GM19193 (cell line): ENCODE measurements around the gene TICAM1.
A peak's percentile ranks its signal among the peaks of the same experiment; 100 is the strongest.

Experiments used
- POLR2A ChIP-seq: IDR thresholded peaks from 4 replicates; pipeline ENCODE4 v1.6.1; 2011; ENCODE audit not compliant: insufficient read depth, insufficient read length; ENCODE audit errors: extremely low read depth

The TICAM1 gene

DNA sequence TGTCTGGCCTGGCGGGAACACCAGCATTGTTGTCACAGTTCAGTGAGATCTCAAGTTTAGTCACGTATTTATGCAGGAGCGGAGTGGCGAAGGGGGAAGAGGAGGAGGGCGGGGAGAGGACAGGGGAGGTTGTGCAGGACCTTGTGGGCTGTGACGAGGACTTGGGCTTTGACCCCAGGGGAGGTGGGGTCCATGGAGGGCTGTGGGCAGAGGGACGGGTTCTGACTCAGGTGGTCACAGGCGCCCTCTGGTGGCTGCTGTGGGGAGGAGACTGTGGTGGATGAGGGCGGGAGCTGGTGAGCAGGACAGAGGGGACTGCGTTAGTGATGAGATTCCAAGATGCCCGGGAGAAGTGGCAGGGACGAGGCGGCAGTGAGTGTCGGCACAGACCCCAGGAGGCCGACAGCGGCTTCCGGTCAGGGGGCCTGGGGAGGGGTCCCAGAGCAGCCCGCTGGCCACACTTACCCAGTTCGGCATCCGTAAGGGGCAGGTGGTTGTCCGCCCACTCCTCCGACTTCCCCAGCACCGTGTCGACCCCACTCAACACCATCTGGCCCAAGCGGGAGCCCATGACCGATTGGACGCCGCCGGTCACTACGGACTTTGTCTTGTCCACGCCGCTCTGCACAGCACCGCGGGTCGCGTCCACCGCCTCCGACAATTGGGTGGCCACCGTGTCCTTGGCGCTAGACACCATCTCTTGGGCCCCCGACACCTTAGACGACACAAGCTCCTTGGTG lies 20.2 kb upstream of the TICAM1 start:
- no peak for TF ChIP-seq POLR2A

DNA sequence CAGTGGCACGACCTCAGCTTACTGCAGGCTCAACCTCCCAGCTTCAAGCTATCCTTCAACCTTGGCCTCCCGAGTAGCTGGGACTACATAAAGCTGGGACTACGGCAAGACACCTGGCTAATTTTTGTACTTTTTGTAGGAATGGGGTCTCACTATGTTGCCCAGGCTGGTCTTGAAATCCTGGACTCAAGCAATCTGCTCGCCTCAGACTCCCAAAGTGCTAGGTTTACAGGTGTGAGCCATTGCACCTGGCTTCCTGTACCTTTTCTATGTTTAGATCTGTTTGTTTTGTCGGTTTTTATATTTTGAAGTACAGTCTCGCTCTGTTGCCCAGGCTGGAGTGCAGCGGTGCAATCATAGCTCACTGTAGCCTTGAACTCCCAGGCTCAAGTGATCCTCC lies 17.5 kb upstream of the TICAM1 start:
- no peak for TF ChIP-seq POLR2A

DNA sequence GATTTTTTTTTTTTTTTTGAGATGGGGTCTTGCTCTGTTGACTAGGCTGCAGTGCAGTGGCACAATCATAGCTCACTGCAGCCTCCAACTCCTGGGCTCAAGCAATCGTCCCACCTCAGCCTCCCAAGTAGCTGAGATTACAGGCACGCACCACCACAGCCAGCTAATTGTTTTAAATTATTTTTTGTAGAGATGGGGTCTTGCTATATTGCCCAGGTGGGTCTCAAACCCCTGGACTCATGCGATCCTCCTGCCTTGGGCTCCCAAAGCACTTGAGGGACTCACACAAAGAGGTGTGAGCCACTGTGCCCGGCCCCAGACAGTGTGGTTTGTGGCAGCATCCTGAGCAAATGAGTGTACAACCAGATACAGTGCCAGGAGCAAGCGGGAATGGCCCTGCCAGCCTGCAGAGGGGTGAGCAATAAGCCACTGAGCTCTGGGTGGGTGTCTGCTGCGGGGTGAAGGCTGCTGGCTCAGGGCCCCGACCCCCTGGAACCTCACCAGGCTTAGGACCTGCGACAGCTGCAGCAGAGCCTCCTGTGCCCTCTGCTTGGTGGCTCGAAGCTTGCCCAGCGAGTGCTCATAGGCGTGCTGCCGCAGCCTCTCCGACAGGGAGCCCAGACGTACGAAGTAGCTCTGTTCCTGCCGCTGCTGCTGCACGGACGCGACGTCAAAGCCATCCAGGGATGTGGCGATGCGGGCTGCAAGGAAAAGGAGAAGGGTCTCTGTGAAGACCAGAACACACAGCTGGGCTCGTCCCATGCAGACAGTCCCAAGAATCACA lies 15.9 kb upstream of the TICAM1 start:
- no peak for TF ChIP-seq POLR2A

DNA sequence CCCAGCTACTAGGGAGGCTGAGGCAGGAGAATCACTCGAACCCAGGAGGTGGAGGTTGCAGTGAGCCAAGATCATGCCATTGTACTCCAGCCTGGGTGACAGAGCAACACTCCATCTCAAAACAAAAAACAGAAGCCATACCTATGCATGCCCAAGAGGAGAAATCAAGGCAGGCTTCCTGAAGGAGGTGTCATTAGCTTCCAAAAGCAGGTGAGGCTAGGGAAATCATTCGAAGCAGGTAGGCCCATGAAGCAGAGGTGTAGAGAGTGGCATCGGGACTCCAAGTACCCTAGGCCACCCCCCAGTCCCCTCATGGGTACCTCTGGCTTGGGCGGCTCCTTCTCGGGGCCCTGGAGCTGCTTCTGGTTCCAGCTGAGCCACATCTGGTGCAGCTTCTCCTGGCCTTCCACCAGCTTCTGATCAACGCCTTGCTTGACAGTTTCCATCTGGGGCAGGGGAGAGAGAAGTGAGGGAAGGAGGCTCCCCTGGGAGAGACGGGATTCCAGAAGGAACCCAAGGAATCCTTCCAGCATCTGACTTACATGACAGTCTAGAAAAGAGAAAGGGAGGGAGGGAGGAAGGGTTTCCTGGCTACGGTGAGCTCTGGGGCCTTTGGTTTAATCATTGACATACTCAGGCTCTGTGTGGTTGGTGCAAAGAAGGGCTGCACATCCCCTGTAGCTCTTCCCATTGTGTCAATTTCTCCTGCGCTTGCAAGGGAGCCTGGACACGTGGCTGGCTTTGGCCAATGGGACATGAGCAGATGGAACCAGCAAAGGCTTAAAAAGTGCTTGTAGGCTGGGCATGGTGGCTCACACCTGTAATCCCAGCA lies 13.1 kb upstream of the TICAM1 start:
- no peak for TF ChIP-seq POLR2A

DNA sequence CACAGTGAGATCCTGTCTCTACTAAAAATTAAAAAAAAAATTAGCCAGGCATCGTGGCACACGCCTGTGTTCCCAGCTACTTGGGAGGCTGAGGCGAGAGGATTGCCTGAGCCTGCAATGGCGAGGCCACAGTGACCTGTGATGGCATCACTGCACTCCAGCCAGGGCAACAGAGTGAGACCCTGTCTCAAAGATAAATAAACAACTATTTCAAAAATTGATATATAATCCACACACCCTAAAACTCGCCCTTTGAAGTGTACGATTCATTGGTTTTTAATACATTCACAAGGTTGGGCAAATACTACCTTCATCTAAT lies 12.1 kb upstream of the TICAM1 start:
- no peak for TF ChIP-seq POLR2A

DNA sequence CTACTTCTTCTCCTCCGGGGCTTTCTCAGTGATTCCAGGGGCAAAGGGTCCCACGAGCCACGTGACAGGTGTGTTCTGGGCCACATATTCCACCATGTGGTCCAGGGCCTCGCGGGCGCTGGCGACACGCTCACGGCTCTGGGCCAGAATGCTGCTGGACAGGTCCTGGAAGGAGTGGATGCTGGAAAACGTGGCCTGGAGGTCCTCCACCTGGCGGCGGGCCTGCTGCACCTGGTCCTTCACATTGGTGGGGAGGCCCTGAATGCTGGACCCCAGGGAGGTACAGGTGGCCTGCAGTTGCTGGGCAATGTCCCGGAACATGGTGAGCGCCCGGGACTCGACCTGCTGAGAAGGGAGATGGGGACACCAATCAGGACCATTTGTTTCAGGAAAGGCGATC lies 7.7 kb upstream of the TICAM1 start:
- TF ChIP-seq POLR2A, result no peak

DNA sequence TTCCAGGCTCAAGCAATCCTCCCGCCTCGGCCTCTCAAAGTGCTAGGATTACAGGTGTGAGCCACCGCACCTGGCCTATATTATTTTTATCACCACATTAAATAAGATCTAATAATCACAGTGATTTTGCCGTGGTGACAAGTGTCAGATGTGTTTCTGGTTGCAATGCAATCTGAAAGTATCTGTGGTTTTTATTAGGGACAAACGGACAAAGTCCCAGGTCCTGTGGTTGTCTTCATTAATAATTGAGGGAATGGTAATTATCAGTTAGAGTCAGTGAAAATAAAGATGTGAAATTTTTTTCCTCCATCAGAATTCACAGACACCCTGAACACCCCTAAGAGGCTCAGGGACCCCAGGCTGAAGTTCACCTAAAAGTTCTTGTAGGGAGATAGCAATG lies 1.3 kb upstream of the TICAM1 start:
- no peak for TF ChIP-seq POLR2A

DNA sequence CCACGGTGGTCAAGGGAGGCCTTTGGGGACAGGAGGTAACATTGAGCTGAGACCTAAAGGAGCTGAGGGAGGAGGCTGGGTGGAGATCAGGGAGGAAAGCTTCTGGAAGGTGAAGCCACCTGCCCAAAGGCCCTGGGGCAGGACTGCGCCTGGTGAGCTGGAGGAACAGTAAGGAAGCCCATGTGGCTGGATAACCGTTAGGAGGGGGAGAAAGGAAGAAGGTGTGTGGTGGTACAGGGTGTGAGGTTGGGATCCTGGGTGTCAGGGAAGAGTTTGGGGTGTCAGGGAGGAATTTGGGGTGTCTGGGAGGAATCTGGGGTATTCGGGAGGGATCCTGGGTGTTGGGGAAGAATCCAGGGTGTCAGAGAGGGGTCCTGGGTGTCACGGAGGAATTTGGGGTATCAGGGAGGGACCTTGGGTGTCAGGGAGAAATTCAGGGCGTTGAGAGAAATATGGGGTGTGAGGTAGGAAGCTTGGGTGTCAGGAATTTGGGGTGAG lies 695 bp downstream of the TICAM1 start:
- no peak for TF ChIP-seq POLR2A

DNA sequence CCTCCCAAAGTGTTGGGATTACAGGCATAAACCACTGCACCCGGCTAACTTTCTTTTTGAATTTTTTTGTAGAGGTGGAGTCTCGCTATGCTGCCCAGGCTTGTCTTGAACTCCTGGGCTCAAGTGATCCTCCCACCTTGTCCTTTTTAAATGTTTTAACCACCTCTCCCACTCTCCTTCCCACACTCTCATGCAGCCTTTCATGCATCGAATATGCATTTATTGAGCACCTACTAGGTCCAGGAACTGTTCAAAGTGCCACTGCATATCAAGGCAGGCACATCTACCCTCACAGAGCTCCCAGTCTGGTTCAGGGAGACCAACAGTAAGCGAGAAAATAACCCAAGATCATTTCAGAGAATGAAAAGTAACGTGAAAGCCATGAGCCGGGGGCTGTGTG lies 1.2 kb downstream of the TICAM1 start:
- no peak for TF ChIP-seq POLR2A

DNA sequence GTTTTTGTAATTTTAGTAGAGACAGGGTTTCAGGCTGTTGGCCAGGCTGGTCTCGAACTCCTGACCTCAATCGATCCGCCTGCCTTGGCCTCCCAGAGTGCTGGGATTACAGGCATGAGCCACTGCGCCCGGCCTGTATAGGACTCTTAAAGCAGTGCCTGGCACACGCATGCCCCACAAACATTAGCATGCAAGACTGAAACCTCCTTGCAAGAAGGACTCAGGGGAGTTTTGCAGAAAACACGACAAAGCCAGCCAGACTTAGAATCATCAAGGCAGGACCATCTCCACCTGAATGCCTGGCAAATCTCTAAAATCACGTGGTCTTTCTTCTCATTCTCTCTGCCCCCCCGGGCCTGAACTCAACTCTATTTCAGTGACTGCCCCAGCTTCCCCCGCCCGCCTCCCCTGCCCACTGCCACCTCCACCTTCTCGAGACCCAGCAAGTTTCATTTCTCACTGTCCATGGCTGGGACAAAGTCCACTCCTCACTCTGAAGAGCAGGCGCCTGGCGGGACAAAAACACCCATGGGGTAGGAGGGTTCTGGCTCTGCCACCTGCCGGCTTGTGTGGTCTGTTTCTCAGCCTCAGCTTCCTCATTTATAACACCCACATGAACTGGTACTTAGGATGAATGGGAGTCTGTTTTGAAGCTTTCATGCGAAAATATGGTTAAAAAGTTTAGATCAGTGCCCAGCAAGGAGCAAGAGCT lies 2.4 kb downstream of the TICAM1 start:
- TF ChIP-seq POLR2A, result no peak

DNA sequence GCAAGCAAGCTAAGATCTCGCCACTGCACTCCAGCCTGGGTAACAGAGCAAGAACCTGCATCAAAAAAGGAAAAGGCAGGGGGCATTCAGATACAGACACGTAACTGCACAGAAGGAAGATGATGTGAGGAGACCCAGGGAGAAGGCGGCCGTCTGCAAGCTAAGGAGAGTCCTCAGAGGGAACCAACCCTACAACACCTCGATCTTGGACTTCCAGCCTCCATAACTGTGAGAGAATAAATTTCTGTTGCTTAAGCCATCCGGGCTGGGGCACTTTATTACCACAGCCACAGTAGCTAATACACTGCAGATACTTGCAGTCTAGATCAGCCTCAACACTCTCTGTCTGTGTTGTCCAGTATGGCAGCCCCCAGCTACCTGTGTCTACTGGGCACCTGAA lies 7.9 kb downstream of the TICAM1 start:
- TF ChIP-seq POLR2A, result no peak

DNA sequence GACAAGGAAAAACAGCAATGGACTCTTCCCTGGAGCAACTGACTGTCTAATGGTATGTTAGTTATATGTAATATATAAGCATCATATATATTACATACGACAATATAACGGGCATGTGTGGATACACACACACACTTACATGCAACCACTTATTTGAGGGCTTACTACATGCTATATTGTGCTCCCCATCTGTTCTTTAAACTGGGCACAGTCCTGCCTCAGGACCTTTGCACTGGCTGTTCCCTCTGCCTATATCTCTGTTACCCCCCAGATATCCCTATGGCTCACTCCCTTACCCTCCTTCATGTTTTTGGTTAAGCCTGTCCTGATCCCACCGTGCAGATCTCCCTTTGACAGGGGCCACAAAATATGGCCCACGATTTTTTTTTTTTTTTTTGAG lies 10.2 kb downstream of the TICAM1 start:
- TF ChIP-seq POLR2A, result no peak

DNA sequence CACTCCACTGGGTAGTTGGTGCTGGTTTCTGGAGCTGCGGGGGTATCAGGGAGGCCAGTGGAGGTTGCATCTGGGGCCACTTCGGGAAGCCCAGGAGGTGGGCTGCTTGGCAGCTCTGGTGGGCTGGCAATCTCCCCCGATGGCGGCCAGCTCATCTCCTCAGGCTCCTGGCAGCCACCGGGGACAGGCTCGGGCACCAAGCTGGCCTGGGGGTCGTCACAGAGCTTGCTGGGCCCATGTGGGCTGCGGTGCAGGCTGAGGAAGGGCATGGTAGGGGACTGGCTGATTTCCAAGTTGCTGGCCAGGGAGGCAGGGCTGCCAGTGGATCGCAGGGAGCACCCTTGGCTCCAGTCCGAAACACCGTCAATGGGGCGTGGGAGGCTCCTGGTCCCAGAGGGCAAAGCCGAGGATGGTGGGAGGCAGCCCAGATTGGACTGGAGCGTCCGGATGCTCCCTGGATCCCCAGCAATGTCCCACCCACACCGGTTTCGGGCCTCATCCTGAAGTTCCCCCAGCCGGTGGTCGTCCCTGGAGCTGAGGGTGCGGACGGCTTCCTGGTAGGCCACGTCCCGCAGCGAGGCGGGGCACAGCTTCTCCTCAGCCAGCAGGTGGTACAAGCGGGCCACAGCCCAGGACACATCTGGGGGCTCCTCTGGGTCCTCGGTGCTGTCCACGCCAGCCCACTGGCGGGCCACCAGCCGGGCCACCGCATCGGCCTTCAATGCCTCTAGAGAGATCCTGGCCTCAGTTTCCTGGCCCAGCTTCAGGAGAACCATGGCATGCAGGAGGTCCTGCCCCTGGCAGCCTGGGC lies 13.8 kb downstream of the TICAM1 start:
- TF ChIP-seq POLR2A, result no peak

DNA sequence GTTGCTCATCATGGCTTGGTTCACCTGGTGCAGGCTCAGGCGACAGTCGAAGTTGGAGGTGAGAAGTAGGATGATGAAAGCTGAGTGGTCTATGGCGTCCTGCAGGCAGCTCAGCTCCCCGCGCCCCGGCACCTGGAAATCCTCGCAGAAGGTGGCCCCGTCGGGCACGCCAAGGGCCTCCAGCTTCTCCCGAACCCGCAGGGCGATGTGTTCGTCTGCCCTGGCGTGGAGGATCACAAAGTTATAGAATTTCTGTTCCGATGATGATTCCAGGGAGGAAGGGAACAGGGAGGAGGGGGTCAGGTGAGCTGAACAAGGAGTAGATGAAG lies 14.6 kb downstream of the TICAM1 start:
- TF ChIP-seq POLR2A, result no peak

DNA sequence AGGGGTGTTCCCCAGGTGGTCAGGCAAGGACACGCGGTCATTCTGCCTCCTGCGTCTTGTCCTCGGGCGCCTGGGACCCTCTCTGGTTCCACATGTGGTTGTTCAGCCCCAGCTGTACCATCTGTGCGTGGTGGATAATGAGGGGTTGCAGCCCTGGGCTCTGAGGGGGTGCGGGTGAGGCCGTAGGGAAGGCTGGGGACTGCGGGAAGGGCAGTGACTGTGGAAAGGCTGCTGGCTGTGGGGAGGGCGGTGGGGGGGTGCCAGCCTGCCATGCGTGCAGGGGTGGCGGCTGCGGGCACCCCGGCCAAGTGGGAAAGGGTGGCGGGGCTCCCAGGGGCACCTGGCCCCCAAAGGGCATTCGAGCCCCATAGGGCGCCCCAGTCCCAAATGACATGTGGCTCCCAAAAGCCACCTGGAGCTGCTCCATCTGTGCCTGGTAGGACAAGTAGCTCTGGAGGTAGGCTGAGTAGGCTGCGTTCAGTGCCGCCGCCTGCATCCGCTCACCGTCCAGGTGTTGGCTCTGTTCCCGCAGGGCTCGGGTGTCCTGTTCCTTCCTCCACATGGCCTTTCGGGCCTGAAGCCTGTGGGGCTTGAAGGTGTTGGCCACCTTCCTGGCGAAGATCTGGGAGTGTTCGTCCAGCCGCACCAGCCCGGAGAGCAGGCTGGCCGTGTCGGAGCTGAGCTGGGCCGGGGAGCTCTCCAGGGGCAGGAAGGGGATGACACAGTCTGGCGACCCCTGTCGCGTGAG lies 15.1 kb downstream of the TICAM1 start:
- peak; percentile 13 for TF ChIP-seq POLR2A
